AML-193 (cell line): ENCODE results near the gene FCRL6.
A peak's percentile ranks its signal among the peaks of the same experiment; 100 is the strongest.

ENCODE experiments used
- DNase-seq, 2 experiments: peaks; one replicate each; lab custom pipeline; 2025; lab: John Stamatoyannopoulos, UW

FCRL6 gene

GRCh38 chr1:159799446-159799985 lies 2.6 kb upstream of the FCRL6 start:
- DNase-seq = no peak

DNA sequence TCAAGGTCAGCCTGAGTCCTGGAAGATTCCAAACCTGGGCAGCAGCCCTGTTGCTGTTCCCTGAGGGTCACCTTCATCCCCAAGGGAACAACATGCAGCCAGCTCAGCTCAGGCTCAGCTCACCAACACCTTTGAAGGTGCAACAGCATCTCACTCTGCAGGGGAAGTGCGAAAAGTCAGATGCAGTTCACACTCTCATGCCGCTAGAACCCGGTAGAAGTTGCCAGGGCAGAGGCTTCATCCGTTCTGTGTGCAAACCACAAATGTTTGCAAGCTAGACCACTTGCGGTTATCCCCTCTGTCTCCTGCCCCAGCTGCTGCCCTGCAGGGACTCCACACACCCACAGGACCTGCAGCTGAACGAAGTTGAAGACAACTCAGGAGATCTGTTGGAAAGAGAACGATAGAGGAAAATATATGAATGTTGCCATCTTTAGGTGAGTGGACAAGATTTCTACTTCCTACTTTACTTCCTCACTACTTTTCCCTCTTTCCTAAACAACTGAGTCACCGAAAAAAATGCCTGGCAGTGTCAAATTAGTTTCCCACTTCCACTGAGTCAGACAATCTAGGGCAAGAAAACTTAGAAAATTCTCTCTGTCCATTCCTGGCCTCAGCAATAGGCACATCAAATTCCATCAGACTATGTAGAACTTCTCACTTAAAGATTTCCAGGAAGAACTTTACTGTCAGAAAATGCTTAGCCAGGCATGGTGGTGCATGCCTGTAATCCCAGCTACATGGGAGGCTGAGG lies 1.8 kb upstream of the FCRL6 start:
- peak in 1 of 2 experiments; percentile 10 for DNase-seq

DNA sequence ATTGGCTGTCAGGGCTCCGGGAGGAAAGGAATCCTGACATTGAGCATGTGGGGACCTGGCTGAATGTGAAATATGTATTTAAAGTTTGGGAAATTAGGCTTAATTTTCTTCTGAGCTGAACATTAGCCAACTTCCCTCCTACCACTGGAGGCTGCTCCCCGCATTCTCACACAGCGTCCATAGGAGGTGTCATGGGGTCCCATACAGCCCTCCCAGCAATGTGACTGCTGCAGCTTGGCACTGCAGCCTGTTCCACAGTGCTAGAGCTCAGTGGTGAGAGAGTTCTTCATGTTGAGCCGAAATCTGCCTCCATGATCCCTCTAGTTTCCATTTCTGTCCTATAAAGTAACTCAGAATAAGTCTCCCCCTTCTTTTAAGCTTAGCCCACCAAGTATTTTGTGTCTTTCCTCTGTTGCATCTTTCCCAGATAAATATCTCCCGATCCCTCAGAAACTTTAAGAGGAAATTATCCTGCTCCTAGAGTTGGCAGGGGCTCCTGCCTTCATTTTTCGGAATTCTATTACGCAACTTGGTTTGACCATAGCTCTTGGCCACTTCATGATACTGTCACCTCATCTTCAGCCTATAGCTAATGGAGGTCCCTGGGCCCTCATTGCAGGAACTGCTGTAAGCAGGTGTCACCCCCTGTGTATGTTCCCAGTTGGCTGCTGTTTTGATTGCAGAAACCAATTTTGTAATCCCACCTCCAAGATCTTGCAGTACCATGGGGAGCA lies 2.0 kb downstream of the FCRL6 start:
- DNase-seq = no peak

GRCh38 chr1:159804924-159805323 lies 2.8 kb downstream of the FCRL6 start:
- no peak for DNase-seq

- no peak for DNase-seq
Measured at GRCh38 chr1:159815926-159816325, 13.8 kb downstream of the FCRL6 start.

DNA sequence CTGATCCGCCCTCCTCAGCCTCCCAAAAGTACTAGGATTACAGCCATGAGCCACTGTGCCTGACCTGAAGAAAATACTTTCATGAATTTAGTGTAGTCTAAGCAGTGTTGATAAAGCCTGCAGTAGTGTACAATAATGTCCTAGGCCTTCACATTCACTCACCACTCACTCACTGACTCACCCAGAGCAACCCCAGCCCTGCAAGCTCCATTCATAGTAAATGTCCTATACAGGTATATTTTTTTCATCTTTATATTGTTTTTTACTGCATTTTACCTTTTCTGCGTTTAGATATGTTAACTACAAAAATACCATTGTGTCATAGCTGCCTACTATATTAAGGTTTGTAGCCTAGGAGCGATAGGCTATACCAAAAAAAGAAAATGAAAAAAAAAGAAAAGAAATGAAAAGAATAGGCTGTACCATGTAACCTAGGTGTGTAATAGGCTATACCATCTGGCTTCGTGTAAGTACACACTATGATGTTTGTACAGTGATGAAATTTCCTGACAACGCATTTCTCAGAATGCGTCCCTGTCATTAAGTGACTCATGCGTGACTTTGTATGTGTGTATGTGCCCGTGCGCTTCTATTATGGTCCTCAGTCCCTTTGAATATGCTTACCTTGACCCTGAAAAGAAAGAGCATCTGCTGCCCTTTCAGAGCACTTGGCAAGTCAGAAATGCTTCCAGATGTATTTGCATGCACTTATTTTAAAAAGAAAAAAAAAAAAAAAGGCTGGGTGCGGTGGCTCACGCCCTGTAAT lies 15.3 kb downstream of the FCRL6 start:
- DNase-seq = no peak

DNA sequence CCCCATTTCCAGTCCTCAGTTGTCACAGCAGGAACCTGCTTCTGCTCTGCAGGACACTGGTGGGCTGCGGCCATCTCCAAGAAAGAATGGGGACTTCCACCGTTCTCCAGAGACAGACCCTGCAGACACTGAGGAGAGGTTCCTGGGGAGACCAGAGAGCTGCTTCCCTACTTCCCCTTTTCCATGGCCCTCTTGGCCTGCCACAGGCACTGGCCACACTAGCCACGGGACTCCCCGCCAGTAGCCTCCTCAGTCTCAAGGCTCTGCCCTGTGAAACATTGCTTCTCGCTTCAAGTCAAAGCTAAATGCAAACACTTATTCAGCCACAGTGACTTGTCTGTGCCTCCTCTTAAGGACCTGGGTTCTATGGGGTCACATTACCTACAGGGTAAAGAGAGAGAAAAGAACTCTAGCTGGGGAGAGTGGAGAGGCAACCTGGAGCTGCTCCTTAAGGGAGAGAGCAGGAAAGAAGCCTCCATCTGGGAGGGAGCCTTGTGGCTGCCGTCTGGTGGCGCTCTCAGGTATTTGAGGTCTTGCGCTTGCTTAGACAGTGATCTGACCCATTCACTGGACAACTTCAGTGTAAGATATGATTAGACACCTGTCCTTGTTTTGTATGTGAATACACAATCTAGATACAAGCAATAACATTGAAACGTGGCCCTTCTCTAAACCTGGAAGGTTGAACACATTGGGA lies 19.2 kb downstream of the FCRL6 start:
- DNase-seq = peak; percentile 19 to 26

DNA sequence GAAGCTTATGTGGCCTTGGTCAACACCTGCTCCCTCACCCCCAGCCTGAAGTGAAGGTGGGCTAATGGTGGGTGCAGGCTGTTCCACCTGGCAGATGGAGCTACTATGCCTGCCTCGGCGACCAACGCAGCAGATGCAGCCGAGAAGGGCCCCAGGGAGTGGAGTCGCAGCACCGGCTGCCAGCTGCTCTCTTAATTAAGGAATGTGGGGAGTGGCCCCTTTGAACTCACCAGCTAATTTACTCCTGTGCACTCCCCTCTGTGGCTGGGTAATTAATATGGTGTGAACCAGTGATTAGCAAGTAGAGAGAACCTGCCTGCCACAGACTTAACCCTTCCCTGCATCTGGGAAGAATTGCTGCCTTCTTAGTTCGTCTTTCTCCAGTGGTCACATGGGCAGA lies 21.2 kb downstream of the FCRL6 start:
- DNase-seq = no peak

- DNase-seq = no peak
Measured at GRCh38 chr1:159825564-159825963, 23.4 kb downstream of the FCRL6 start.

- peak; percentile 16 to 38 for DNase-seq
Measured at GRCh38 chr1:159826441-159827101, 24.4 kb downstream of the FCRL6 start, which contains the start of gene SLAMF8. Gene SLAMF8 (plus strand): TSS chr1:159826873. CDS start chr1:159826899, 26 bp downstream.

GRCh38 chr1:159827102-159827490 lies 24.9 kb downstream of the FCRL6 start:
- DNase-seq = no peak

DNA sequence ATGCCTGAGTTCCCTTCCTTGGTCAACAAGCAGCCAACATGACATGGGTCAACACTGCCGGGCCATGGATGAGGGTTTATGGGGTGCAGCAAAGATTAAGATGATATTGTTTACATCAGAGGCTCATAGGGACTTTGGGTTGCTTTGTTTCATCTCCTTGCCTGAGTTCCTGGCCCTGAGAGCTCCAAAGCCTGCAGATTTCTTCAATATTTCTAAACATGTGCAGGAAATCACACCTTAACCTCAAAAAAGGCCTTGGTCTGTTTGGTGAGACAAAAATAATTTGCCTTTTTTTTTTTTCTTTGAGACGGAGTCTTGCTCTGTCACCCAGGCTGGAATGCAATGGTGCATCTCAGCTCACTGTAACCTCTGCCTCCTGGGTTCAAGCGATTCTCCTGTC lies 25.4 kb downstream of the FCRL6 start:
- no peak for DNase-seq

DNA sequence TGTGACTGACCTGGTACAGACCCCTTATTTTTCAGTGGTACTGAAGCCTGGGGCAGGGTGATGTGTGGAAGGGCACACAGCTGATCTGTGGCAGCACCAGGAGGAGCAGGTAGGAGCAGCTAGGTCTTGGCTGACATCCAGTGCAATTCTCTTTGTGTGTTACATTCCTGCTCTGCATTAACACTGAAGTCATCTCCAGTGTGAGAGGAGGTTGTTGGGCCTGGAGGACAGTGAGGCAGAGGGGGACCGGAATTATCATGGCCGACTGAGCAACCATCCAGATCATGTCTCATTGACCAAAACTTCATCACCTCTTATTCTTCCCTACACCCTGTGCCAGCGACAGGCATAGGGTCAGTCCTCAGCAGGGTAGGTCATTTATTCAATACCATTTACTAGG lies 26.0 kb downstream of the FCRL6 start:
- no peak for DNase-seq

- DNase-seq = no peak
Measured at GRCh38 chr1:159828581-159829272, 26.6 kb downstream of the FCRL6 start.

DNA sequence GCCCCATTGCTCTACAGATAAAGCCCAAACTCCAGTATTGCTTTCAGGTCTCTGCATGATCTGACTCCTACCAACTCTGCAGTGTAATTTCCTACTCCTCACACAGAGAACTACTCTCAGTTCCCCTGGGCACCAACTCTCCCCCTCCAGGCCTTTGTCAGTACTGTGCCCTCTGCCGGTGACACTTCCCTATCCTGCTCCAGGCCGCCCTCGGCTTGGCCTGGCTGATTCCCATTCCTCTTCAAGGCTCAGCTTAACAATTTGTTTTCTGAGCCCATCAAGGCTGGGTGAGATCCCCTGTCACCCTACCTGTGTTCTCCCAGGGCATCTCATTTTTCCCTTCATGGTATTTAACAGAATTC lies 27.1 kb downstream of the FCRL6 start:
- DNase-seq = peak; percentile 59 to 77

GRCh38 chr1:159829822-159830465 lies 27.8 kb downstream of the FCRL6 start:
- no peak for DNase-seq

- DNase-seq = no peak
Measured at GRCh38 chr1:159830722-159831121, 28.6 kb downstream of the FCRL6 start.

GRCh38 chr1:159831412-159832141 lies 29.4 kb downstream of the FCRL6 start:
- DNase-seq = no peak

- no peak for DNase-seq
Measured at GRCh38 chr1:159832309-159832708, 30.1 kb downstream of the FCRL6 start.
